SK-MEL-5 (cell line): ENCODE measurements around the gene KCNH3. TPM values are rescaled to one million over a fixed set of nuclear protein-coding genes. Genes with fewer than 3 reads are reported as not detected.
"Not testable (repeated sequence)": the region's sequence is repeated elsewhere in the genome, so short reads cannot be mapped to it uniquely, and the experiment has no call there.

Experiments
- DNase-seq: peaks from one replicate; pipeline ENCODE4 v3.0.0-alpha.2; 2016; ENCODE audit warnings: low read depth, low spot score
- in situ Hi-C: cut with HindIII; loops from 2 replicates; pipeline ENCODE4 v1.10.0; 2016; ENCODE audit warnings: low sequenced_read_pairs, high pct_unique_total_duplicates, low pct_unique_long_range_greater_than_20kb
- total RNA-seq: library from RNA; depleted of rRNA; stranded (reverse); fragments of >200 nt; shearing (Covaris generic); gene quantifications from 2 replicates; pipeline ENCODE4 v1.2.3, GENCODE V29; 2014

Gene KCNH3
- total RNA-seq, 1 experiment from 2014 or later, result 0.66 TPM

- DNase-seq, result no peak
- in situ Hi-C loops, result no loop called here
Observed at GRCh38 chr12:49521389-49521788, 17.4 kb upstream of the KCNH3 start.

GRCh38 chr12:49524660-49525324 lies 14.0 kb upstream of the KCNH3 start:
- no peak for DNase-seq
- in situ Hi-C loops, result no loop called here

- in situ Hi-C loops, result no loop called here
Observed at GRCh38 chr12:49525942-49526341, 12.9 kb upstream of the KCNH3 start.

GRCh38 chr12:49527361-49528130 lies 11.3 kb upstream of the KCNH3 start:
- DNase-seq, result no peak
- in situ Hi-C loops, result no loop called here

More at GRCh38 chr12:49525942-49526341, 12.9 kb upstream of the KCNH3 start:
- no peak for DNase-seq

GRCh38 chr12:49529414-49529813 lies 9.4 kb upstream of the KCNH3 start:
- DNase-seq, result no peak
- in situ Hi-C loops, result no loop called here

GRCh38 chr12:49531745-49532144 lies 7.1 kb upstream of the KCNH3 start:
- in situ Hi-C loops, result no loop called here
- DNase-seq, result no peak

- in situ Hi-C loops, result no loop called here
- no peak for DNase-seq
Observed at GRCh38 chr12:49533331-49533730, 5.5 kb upstream of the KCNH3 start.

- DNase-seq, in situ Hi-C loops: not testable (repeated sequence)
Observed at GRCh38 chr12:49534122-49534521, 4.7 kb upstream of the KCNH3 start.

- no peak for DNase-seq
- in situ Hi-C loops, result no loop called here
Observed at GRCh38 chr12:49534731-49535278, 4.0 kb upstream of the KCNH3 start.

GRCh38 chr12:49535921-49536525 lies 2.8 kb upstream of the KCNH3 start:
- DNase-seq, result no peak
- in situ Hi-C loops, result no loop called here

GRCh38 chr12:49536526-49537071 lies 2.2 kb upstream of the KCNH3 start:
- in situ Hi-C loops, result no loop called here
- DNase-seq, result no peak

- no peak for DNase-seq
- in situ Hi-C loops, result no loop called here
Observed at GRCh38 chr12:49537231-49537751, 1.5 kb upstream of the KCNH3 start.

GRCh38 chr12:49537752-49538509 lies 899 bp upstream of the KCNH3 start:
- in situ Hi-C loops, result no loop called here
- no peak for DNase-seq

- in situ Hi-C loops, result no loop called here
- no peak for DNase-seq
Observed at GRCh38 chr12:49539406-49540228, 787 bp downstream of the KCNH3 start.

GRCh38 chr12:49540229-49541139 lies 1.7 kb downstream of the KCNH3 start:
- in situ Hi-C loops, result no loop called here
- DNase-seq, result no peak
